ENCODE data around the gene AQP6. TPM values are rescaled to one million over a fixed set of nuclear protein-coding genes. Genes with fewer than 3 reads are reported as not detected.
A peak's percentile ranks its signal among the peaks of the same experiment; 100 is the strongest.

Gene AQP6
- total RNA-seq, 1 experiment from 2014 or later = 0.31 TPM

DNA sequence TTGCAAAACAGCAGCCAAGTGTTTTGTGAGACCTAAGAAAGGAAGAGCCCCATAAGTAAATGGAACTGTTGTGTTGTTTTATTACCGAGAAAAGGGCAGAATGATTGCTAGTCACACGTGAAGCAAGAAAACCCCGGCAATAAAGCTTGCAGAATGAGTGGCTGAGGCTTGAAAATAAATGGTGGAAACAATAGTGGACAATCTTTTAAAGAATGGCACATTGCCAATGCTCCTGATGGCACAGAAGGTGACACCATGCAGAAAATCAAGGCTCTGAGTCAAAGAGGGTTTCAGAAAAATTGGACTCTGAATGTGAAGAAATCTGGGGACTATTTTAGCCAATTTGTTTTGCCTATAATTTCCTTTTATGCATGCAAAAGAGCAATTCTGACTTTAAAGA is 26.2 kb upstream of the AQP6 start:
- H3K4me3 ChIP-seq (ENCODE audit: low read depth in 2 of 2, low read length in 2 of 2) = no peak overlapping the region
- in situ Hi-C loops (cut with HindIII; ENCODE audit: low pct_unique_long_range_greater_than_20kb, low sequenced_read_pairs) = no loop called here
- ChIA-PET CTCF (interaction anchor here (0.5 to 1.6 kb wide), 8 partner anchors 13 to 190 kb away, joined by 3 to 14 read pairs (median 5); no protein-coding TSS in a partner anchor), POLR2A (no interaction called here)
- BruUV-seq (replicated peaks) = no TSS peak
- H3K27ac ChIP-seq (ENCODE audit: low read length) = peak overlapping the region; percentile 88; the same call in 1 of the 2 replicates
- TF ChIP-seq POLR2AphosphoS5 (IDR thresholded peaks at IDR 0.05; ENCODE audit: low read depth, low read length) (no peak), SIN3A (IDR thresholded peaks at IDR 0.05; ENCODE audit: borderline replicate concordance, insufficient read depth, low read depth, low read length) (no peak), TCF7L2 (IDR thresholded peaks at IDR 0.05; ENCODE audit: low read depth, low read length) (no peak)
- TF ChIP-seq, protein P1, sequence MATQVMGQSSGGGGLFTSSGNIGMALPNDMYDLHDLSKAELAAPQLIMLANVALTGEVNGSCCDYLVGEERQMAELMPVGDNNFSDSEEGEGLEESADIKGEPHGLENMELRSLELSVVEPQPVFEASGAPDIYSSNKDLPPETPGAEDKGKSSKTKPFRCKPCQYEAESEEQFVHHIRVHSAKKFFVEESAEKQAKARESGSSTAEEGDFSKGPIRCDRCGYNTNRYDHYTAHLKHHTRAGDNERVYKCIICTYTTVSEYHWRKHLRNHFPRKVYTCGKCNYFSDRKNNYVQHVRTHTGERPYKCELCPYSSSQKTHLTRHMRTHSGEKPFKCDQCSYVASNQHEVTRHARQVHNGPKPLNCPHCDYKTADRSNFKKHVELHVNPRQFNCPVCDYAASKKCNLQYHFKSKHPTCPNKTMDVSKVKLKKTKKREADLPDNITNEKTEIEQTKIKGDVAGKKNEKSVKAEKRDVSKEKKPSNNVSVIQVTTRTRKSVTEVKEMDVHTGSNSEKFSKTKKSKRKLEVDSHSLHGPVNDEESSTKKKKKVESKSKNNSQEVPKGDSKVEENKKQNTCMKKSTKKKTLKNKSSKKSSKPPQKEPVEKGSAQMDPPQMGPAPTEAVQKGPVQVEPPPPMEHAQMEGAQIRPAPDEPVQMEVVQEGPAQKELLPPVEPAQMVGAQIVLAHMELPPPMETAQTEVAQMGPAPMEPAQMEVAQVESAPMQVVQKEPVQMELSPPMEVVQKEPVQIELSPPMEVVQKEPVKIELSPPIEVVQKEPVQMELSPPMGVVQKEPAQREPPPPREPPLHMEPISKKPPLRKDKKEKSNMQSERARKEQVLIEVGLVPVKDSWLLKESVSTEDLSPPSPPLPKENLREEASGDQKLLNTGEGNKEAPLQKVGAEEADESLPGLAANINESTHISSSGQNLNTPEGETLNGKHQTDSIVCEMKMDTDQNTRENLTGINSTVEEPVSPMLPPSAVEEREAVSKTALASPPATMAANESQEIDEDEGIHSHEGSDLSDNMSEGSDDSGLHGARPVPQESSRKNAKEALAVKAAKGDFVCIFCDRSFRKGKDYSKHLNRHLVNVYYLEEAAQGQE (IDR thresholded peaks at IDR 0.05; ENCODE audit: insufficient read depth in 1 of 2, low read depth in 2 of 2, low read length in 1 of 2) = no peak
- TF ChIP-seq, protein P2, sequence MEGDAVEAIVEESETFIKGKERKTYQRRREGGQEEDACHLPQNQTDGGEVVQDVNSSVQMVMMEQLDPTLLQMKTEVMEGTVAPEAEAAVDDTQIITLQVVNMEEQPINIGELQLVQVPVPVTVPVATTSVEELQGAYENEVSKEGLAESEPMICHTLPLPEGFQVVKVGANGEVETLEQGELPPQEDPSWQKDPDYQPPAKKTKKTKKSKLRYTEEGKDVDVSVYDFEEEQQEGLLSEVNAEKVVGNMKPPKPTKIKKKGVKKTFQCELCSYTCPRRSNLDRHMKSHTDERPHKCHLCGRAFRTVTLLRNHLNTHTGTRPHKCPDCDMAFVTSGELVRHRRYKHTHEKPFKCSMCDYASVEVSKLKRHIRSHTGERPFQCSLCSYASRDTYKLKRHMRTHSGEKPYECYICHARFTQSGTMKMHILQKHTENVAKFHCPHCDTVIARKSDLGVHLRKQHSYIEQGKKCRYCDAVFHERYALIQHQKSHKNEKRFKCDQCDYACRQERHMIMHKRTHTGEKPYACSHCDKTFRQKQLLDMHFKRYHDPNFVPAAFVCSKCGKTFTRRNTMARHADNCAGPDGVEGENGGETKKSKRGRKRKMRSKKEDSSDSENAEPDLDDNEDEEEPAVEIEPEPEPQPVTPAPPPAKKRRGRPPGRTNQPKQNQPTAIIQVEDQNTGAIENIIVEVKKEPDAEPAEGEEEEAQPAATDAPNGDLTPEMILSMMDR (IDR thresholded peaks at IDR 0.05) = no peak
- peaks cover 13% of the 10 kb centered on the region for H3K4me1 ChIP-seq (ENCODE audit: control insufficient read depth, insufficient read depth, low read length)
- DNase-seq (ENCODE audit: low read depth, low spot score) = no peak
- intact Hi-C loops (cut with micrococcal nuclease; ENCODE audit: unreplicated experiment) = loop anchor here (5.0 kb wide), 1 partner anchor 79 kb away; no protein-coding TSS in a partner anchor
- H3K36me3 ChIP-seq (ENCODE audit: control insufficient read depth, insufficient read depth, low read length) = no peaks in the 10 kb centered on the region
- H3K27me3 ChIP-seq (ENCODE audit: control insufficient read depth, insufficient read depth, low read length) = no peaks in the 10 kb centered on the region
- no peaks in the 10 kb centered on the region for H3K9me3 ChIP-seq (ENCODE audit: control insufficient read depth, insufficient read depth, low read depth, low read length)
- ATAC-seq = no peak

DNA sequence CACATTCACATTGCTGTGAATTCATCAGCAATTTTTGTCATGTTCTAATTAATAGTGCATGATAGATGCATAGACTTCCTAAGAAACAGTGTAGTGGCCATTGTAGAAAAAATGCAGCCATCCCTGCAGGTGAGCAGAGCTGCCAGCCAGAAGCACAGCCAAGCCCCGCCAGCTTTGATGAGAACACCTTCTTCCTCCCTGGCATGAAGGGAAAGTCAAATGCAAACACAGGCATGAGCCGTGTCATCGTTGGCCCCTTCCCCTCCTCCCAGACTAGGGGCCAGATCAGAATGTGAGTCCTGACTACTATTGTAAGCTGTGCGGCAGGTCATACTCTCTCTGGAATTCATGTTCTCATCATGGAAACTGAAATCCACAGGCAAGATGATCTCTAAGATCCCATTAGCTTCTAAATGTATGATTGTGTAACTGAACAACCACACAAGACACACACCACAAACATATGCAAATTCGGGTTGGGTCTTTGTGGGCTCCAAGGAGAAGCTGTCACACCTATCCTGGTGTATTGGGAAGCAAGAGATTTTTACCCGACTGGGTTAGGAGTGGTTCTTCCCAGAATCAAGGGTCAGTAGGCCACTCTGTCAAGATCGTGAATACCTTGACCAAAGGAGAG is 25.0 kb upstream of the AQP6 start:
- Histone ChIP-seq H3K9me3 (ENCODE audit: control insufficient read depth, insufficient read depth, low read depth, low read length) (no peaks in the 10 kb centered on the region), H3K27ac (ENCODE audit: low read length) (peak overlapping the region; percentile 46; the same call in 1 of the 2 replicates), H3K4me1 (ENCODE audit: control insufficient read depth, insufficient read depth, low read length) (peaks cover 13% of the 10 kb centered on the region), H3K36me3 (ENCODE audit: control insufficient read depth, insufficient read depth, low read length) (no peaks in the 10 kb centered on the region), H3K27me3 (ENCODE audit: control insufficient read depth, insufficient read depth, low read length) (no peaks in the 10 kb centered on the region), H3K4me3 (ENCODE audit: low read depth in 2 of 2, low read length in 2 of 2) (no peak overlapping the region)
- TF ChIP-seq, protein P1 (IDR thresholded peaks at IDR 0.05; ENCODE audit: insufficient read depth in 1 of 2, low read depth in 2 of 2, low read length in 1 of 2) = no peak
- TF ChIP-seq SIN3A (IDR thresholded peaks at IDR 0.05; ENCODE audit: borderline replicate concordance, insufficient read depth, low read depth, low read length) = no peak
- TF ChIP-seq TCF7L2 (IDR thresholded peaks at IDR 0.05; ENCODE audit: low read depth, low read length) = no peak
- no peak for TF ChIP-seq POLR2AphosphoS5 (IDR thresholded peaks at IDR 0.05; ENCODE audit: low read depth, low read length)
- TF ChIP-seq, protein P2 (IDR thresholded peaks at IDR 0.05) = no peak
- DNase-seq (ENCODE audit: low read depth, low spot score) = no peak
- ChIA-PET POLR2A (no interaction called here), CTCF (no interaction called here)
- ATAC-seq = no peak
- in situ Hi-C loops (cut with HindIII; ENCODE audit: low pct_unique_long_range_greater_than_20kb, low sequenced_read_pairs) = no loop called here
- BruUV-seq (replicated peaks) = no TSS peak
- intact Hi-C loops (cut with micrococcal nuclease; ENCODE audit: unreplicated experiment) = loop anchor here (5.0 kb wide), 1 partner anchor 80 kb away; no protein-coding TSS in a partner anchor

Measured in Panc1 (cell line).